Kidney (tissue), 14 donors: ENCODE measurements around the gene CEACAM18. TPM values are rescaled to one million over a fixed set of nuclear protein-coding genes. Genes with fewer than 3 reads are reported as not detected.

Experiments used
- DNase-seq, 5 donors: peaks; one replicate each; pipeline ENCODE4 v3.0.0-alpha.2; 2013 to 2020
- FAIRE-seq: peaks from 2 replicates; lab custom pipeline; 2012; peaks lifted over from hg19 to GRCh38; lab: Jason Lieb, UNC
- H3K27ac ChIP-seq, 2 donors: one replicate each; pipeline ENCODE4 v1.7.0; 2013; ENCODE audit warnings: low read depth in 2 of 2, low read length in 2 of 2, inconsistent platforms in 1 of 2
- H3K27me3 ChIP-seq: one replicate; pipeline ENCODE4 v1.7.1; 2013; ENCODE audit warnings: low read length, inconsistent platforms; ENCODE audit not compliant: control insufficient read depth, insufficient read depth
- H3K36me3 ChIP-seq, 3 donors: one replicate each; pipeline versions ENCODE4 v1.7.0 to v1.7.1; 2013; ENCODE audit warnings: low read length in 3 of 3, control low read depth in 1 of 3, inconsistent platforms in 1 of 3; ENCODE audit not compliant: insufficient read depth in 3 of 3, control insufficient read depth in 2 of 3
- H3K4me1 ChIP-seq, 3 donors: one replicate each; pipeline versions ENCODE4 v1.7.0 to v1.7.1; 2013; ENCODE audit warnings: low read length in 3 of 3, inconsistent platforms in 1 of 3, low read depth in 1 of 3; ENCODE audit not compliant: control insufficient read depth in 2 of 3, insufficient read depth in 2 of 3
- H3K4me3 ChIP-seq, 3 donors: one replicate each; pipeline versions ENCODE4 v1.7.0 to v1.8.1; 2013; ENCODE audit warnings: low read length in 3 of 3, control low read depth in 1 of 3, inconsistent platforms in 1 of 3
- H3K9ac ChIP-seq, 3 donors: one replicate each; pipeline versions ENCODE4 v1.7.0 to v1.7.1; 2013; ENCODE audit warnings: low read length in 3 of 3, control low read depth in 1 of 3, inconsistent platforms in 1 of 3
- H3K9me3 ChIP-seq, 3 donors: one replicate each; pipeline versions ENCODE4 v1.7.0 to v1.7.1; 2013; ENCODE audit warnings: low read length in 3 of 3, control low read depth in 1 of 3, inconsistent platforms in 1 of 3; ENCODE audit not compliant: control insufficient read depth in 2 of 3, insufficient read depth in 1 of 3
- intact Hi-C: fragments of 100-400 bp; cut with DNase I; formaldehyde crosslinking; loops from one replicate; pipeline ENCODE4 v1.11.1; 2022
- polyA plus RNA-seq: library from polyadenylated mRNA; stranded (reverse); fragments of 350-450 nt; fragmentation: Illumina TruSeq; extraction: RNeasy Lipid Tissue Mini Kit (QIAGEN cat#74804); gene quantifications from one replicate; pipeline ENCODE4 v1.2.3, GENCODE V29; 2014; ENCODE audit warnings: low read depth, low replicate concordance; ENCODE audit not compliant: insufficient read depth
- total RNA-seq: library from RNA; stranded (reverse); fragmentation: NEBNext Ultra II Directional; extraction: Animal tissue kit (Norgen Biotek cat#: 25700); gene quantifications from one replicate; pipeline ENCODE4 v1.2.1, GENCODE V29; 2021
- TF ChIP-seq, protein P1 (sequence below): IDR thresholded peaks from 3 replicates; pipeline ENCODE4 v1.5.1; 2012; ENCODE audit warnings: mild to moderate bottlenecking, moderate library complexity, borderline replicate concordance; ENCODE audit not compliant: insufficient read depth; ENCODE audit errors: extremely low read depth
- donor health status: control.
- donor health status: control.
- donor health status: control.
- donor health status: control.
- donor health status: control.
- donor health status: DM: yes; HTN: yes; CAD: no.
- donor health status: Normal renal cell carcinoma (clear cell type).

CEACAM18 gene
- total and polyA plus RNA-seq, 2 donors from 2014 or later: not detected

- no peaks in the 10 kb centered on the region for H3K4me1 ChIP-seq
- FAIRE-seq (no peak), DNase-seq (no peak)
- H3K9ac ChIP-seq: no peak overlapping the region
- no peaks in the 10 kb centered on the region for H3K36me3 ChIP-seq
- H3K27ac ChIP-seq: no peak overlapping the region
- H3K9me3 ChIP-seq: no peaks in the 10 kb centered on the region
- TF ChIP-seq, protein P1, sequence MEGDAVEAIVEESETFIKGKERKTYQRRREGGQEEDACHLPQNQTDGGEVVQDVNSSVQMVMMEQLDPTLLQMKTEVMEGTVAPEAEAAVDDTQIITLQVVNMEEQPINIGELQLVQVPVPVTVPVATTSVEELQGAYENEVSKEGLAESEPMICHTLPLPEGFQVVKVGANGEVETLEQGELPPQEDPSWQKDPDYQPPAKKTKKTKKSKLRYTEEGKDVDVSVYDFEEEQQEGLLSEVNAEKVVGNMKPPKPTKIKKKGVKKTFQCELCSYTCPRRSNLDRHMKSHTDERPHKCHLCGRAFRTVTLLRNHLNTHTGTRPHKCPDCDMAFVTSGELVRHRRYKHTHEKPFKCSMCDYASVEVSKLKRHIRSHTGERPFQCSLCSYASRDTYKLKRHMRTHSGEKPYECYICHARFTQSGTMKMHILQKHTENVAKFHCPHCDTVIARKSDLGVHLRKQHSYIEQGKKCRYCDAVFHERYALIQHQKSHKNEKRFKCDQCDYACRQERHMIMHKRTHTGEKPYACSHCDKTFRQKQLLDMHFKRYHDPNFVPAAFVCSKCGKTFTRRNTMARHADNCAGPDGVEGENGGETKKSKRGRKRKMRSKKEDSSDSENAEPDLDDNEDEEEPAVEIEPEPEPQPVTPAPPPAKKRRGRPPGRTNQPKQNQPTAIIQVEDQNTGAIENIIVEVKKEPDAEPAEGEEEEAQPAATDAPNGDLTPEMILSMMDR: no peak
- H3K4me3 ChIP-seq: no peak overlapping the region
- intact Hi-C loops: no loop called here
- peaks cover 2% of the 10 kb centered on the region for H3K27me3 ChIP-seq
Measured at GRCh38 chr19:51467864-51468544, 10.3 kb upstream of the CEACAM18 start.

DNA sequence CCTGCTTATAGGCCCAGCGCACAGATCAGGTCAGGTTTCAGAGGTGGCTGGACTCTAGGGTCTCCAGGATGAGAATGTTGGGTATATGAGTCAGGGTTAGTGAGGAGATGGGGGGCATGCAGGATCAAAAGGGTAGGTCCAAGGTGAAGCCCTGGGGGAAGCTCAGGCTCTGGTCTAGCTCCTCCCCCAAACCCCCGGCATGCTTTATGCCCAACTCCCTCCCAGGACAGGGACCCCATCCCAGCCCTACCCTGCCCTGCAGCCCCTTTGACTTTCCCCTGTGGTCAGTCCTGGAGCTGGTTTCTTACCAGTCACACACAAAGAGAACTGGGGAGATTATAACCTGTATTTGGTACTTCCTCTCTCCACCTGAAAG lies 9.8 kb upstream of the CEACAM18 start:
- Histone ChIP-seq H3K4me3 (no peak overlapping the region), H3K27ac (no peak overlapping the region), H3K36me3 (no peaks in the 10 kb centered on the region), H3K4me1 (no peaks in the 10 kb centered on the region), H3K9ac (no peak overlapping the region), H3K27me3 (peaks cover 2% of the 10 kb centered on the region), H3K9me3 (no peaks in the 10 kb centered on the region)
- no peak for DNase-seq
- intact Hi-C loops: no loop called here
- TF ChIP-seq, protein P1: no peak
- FAIRE-seq: no peak

DNA sequence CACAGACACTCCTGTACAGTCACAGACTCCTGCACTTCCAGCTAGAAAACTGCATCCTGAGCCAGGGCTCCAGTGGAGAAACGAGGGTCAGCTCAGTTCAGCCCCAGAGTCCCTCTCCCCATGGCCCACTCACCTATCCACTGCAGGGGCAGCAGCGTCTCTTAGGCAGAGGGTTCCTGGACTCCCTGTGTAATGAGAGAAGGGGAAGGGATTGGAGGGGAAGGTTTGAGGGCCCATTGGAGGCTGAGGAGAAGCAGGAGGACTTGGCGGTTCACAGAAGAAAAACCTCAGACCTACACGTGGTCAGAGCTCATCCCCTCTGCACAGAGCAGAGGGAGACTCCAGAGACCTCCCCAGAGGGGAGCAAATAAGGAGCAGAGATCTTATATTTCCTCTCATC lies 9.2 kb upstream of the CEACAM18 start:
- H3K27ac ChIP-seq: no peak overlapping the region
- FAIRE-seq (no peak), DNase-seq (no peak)
- TF ChIP-seq, protein P1: no peak
- intact Hi-C loops: no loop called here
- H3K9ac ChIP-seq: no peak overlapping the region
- no peaks in the 10 kb centered on the region for H3K9me3 ChIP-seq
- H3K4me3 ChIP-seq: no peak overlapping the region
- no peaks in the 10 kb centered on the region for H3K36me3 ChIP-seq
- H3K4me1 ChIP-seq: no peaks in the 10 kb centered on the region
- peaks cover 2% of the 10 kb centered on the region for H3K27me3 ChIP-seq

DNA sequence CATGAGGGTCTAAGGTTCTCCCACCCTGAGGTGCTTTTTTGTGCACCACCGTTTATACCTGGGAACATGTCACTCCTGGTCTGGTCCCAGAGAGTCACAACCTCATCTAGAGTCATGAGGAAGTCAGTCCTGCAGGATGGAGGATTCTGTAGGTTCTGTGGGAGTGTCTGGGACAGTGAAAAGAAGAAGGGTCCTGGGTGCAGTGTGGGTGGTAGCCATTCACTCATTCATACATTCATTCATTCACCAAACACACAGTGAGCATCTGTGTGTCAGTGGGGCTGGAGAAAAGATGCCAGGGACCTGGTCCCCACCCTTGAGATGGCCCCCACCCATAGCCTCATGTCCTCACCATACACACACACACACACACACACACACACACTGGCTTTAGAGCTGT lies 8.7 kb upstream of the CEACAM18 start:
- intact Hi-C loops: loop anchor here (10.0 kb wide), 1 partner anchor 175 kb away; the partner anchor contains the start of gene SIGLEC14
- TF ChIP-seq, protein P1: no peak
- FAIRE-seq: no peak

More for the DNA sequence above, 8.7 kb upstream of the CEACAM18 start:
- Histone ChIP-seq H3K9me3 (no peaks in the 10 kb centered on the region), H3K9ac (no peak overlapping the region), H3K4me1 (no peaks in the 10 kb centered on the region), H3K27me3 (no peaks in the 10 kb centered on the region), H3K36me3 (no peaks in the 10 kb centered on the region), H3K4me3 (no peak overlapping the region), H3K27ac (no peak overlapping the region)
- DNase-seq: no peak
